Measurements from ENCODE around the gene S100A11.
"Not testable (repeated sequence)": the region's sequence is repeated elsewhere in the genome, so short reads cannot be mapped to it uniquely, and the experiment has no call there.

S100A11 gene

DNA sequence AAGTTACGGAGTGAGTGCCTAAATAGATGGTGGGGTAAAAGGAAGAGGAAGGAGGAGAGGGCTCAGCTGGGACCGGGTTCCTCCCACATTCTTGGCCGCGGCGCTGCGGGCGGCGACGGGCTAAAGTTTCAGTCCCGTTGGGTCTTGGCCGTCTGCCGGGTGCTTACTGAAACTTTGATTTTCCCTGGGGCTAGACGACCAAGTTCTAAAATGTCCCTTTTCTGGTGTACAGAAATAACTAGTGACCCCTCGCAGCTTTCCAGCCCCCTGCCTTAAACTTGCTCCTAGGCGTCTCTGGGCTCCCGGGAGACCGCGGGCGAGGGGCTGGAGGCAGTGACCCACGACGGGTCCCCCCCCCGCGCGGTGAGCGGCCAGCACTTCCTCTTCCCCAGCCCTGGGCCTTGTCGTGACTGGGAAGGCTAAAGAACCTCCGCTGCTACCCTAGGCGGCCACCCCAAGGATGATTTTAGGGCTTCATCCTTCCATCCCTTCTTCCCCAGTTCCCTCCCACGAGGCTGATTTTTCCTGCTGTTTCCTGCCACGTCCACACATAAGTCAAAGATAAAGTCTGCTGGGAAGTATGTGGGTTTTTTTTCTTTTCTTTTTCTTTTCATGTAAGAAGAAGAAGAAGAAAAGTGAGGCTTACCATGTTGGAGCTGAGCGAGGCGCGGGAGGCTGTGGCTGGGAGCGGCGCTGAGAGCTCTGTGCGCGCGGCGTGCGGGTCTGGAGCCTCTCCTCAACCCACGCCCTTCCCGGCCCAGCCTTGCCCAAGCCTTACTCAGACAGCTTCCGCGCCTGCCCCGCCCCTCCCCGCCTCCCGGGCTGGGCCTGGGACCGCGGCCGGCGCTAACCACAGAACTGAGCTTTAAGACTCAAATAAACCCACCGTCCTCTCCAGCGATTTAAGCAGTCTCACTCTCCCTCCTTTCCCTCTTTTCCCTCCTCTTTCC, at the start of gene S100A11:
S100A11 (minus strand) TSS at position 738 of the 950 bp plus-strand sequence; CDS start at position 649, 89 bp downstream.
- peak; percentile 73 for ATAC-seq (ENCODE audit: insufficient read depth, low read depth)
- Histone ChIP-seq H3K9ac (ENCODE audit: low read depth, low read length) (peak within 1 kb of the TSS; percentile 86), H3K79me2 (ENCODE audit: insufficient read depth, low read length) (peaks cover 38% of the 10 kb centered on the region), H3K27ac (ENCODE audit: low read length) (peak within 1 kb of the TSS; percentile 93), H3K36me3 (ENCODE audit: insufficient read depth, low read length) (peaks cover 26% of the 10 kb centered on the region), H3K4me3 (ENCODE audit: low read depth in 1 of 2, low read length in 2 of 2) (peak within 1 kb of the TSS; percentile 77 to 90), H3K27me3 (ENCODE audit: insufficient read depth, low read length, poor library complexity) (no peaks in the 10 kb centered on the region), H2AFZ (ENCODE audit: low read depth, low read length) (peak within 1 kb of the TSS; percentile 54), H3K9me3 (ENCODE audit: insufficient read depth, low read length, severe bottlenecking) (no peaks in the 10 kb centered on the region), H3K4me1 (ENCODE audit: insufficient read depth, low read length) (peaks cover 46% of the 10 kb centered on the region), H3K4me2 (ENCODE audit: insufficient read depth, low read length) (peak within 1 kb of the TSS; percentile 69), H4K20me1 (ENCODE audit: insufficient read depth, low read length) (no peaks in the 10 kb centered on the region)
- TF ChIP-seq, protein P1, sequence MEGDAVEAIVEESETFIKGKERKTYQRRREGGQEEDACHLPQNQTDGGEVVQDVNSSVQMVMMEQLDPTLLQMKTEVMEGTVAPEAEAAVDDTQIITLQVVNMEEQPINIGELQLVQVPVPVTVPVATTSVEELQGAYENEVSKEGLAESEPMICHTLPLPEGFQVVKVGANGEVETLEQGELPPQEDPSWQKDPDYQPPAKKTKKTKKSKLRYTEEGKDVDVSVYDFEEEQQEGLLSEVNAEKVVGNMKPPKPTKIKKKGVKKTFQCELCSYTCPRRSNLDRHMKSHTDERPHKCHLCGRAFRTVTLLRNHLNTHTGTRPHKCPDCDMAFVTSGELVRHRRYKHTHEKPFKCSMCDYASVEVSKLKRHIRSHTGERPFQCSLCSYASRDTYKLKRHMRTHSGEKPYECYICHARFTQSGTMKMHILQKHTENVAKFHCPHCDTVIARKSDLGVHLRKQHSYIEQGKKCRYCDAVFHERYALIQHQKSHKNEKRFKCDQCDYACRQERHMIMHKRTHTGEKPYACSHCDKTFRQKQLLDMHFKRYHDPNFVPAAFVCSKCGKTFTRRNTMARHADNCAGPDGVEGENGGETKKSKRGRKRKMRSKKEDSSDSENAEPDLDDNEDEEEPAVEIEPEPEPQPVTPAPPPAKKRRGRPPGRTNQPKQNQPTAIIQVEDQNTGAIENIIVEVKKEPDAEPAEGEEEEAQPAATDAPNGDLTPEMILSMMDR (IDR thresholded peaks at IDR 0.05; ENCODE audit: borderline replicate concordance, extremely low read depth, low read length, poor library complexity, severe bottlenecking): peak; percentile 6
- TF ChIP-seq EZH2 (IDR thresholded peaks at IDR 0.05; ENCODE audit: borderline replicate concordance, low read depth, low read length, severe bottlenecking): no peak
- DNase-seq: peak; percentile 88

DNA sequence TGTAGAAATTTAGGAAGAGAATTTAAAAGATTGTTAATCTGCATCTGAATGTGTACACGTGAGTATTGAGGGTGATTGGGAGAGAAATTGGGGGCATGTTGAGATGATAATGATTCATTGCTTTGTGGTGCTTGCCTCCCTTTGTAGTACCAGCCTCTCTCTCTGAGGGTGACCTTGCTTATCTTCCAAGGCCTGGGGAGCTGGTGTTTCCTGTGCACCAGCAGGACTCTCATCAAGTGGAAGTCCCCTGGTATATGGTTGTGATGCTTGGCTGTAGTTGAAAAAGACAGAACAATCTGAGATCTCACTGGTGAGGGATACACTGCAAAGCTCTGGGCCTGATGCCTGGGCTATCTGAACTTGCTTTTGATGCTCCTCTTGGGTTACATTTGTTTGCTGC, 48.0 kb upstream of the S100A11 start:
- no peak overlapping the region for H3K4me3 ChIP-seq (ENCODE audit: low read depth in 1 of 2, low read length in 2 of 2)
- TF ChIP-seq, protein P1 (IDR thresholded peaks at IDR 0.05; ENCODE audit: borderline replicate concordance, extremely low read depth, low read length, poor library complexity, severe bottlenecking): no peak
- no peak for TF ChIP-seq EZH2 (IDR thresholded peaks at IDR 0.05; ENCODE audit: borderline replicate concordance, low read depth, low read length, severe bottlenecking)
- peaks cover 18% of the 10 kb centered on the region for H3K27me3 ChIP-seq (ENCODE audit: insufficient read depth, low read length, poor library complexity)
- H3K36me3 ChIP-seq (ENCODE audit: insufficient read depth, low read length): no peaks in the 10 kb centered on the region
- H4K20me1 ChIP-seq (ENCODE audit: insufficient read depth, low read length): no peaks in the 10 kb centered on the region
- H3K27ac ChIP-seq (ENCODE audit: low read length): no peak overlapping the region
- H3K9ac ChIP-seq (ENCODE audit: low read depth, low read length): no peak overlapping the region
- H2AFZ ChIP-seq (ENCODE audit: low read depth, low read length): no peak overlapping the region
- H3K4me1 ChIP-seq (ENCODE audit: insufficient read depth, low read length): no peaks in the 10 kb centered on the region
- no peak for DNase-seq
- no peaks in the 10 kb centered on the region for H3K79me2 ChIP-seq (ENCODE audit: insufficient read depth, low read length)
- ATAC-seq (ENCODE audit: insufficient read depth, low read depth): no peak
- H3K9me3 ChIP-seq (ENCODE audit: insufficient read depth, low read length, severe bottlenecking): no peaks in the 10 kb centered on the region
- H3K4me2 ChIP-seq (ENCODE audit: insufficient read depth, low read length): no peak overlapping the region

DNA sequence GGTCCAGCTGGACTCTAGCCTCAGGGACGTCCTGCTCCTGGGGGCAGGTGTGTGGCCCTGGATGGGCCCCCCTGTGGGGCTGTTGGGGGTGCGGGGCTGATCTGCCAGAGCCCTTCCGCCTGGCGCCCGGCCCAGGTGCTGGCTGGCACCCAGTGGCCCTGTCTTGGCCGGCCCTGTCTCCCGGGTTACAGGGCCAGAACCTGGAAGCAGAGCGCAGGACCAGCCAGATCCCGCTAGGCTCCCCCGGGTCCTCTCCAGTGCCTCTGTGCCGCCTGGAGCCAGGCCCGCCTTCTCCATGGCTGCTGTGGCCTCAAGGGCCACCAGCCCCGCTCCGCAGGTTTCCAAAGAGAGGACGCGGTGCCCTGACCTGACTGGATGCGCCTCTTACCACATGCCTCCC, 44.2 kb upstream of the S100A11 start:
- not testable (repeated sequence) for H3K9me3 ChIP-seq (ENCODE audit: insufficient read depth, low read length, severe bottlenecking); DNase-seq; H2AFZ ChIP-seq (ENCODE audit: low read depth, low read length); H3K4me3 ChIP-seq (ENCODE audit: low read depth in 1 of 2, low read length in 2 of 2); H3K9ac ChIP-seq (ENCODE audit: low read depth, low read length); H3K4me2 ChIP-seq (ENCODE audit: insufficient read depth, low read length); H3K4me1 ChIP-seq (ENCODE audit: insufficient read depth, low read length); H3K27me3 ChIP-seq (ENCODE audit: insufficient read depth, low read length, poor library complexity); H3K79me2 ChIP-seq (ENCODE audit: insufficient read depth, low read length); H4K20me1 ChIP-seq (ENCODE audit: insufficient read depth, low read length); ATAC-seq (ENCODE audit: insufficient read depth, low read depth); H3K27ac ChIP-seq (ENCODE audit: low read length); H3K36me3 ChIP-seq (ENCODE audit: insufficient read depth, low read length)

DNA sequence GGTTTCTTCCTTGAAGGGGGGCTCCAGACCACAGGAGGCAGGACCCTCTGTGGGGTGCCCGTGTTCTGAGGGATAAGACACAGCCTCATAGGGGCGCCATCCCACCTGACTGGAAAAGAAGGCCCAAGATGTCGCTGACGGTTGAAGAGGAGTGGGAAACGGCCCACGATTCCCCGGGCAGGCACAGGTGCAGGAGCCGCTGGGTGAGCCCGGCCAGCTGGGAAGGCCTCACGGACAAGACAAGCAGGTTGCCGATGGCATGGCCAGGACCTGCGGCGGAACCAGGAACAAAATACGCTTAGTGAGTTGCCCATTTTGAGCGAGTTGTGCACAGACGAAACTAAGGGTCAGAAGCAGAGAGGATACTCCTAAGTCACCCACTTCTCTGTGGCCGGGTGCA, 43.7 kb upstream of the S100A11 start:
- not testable (repeated sequence) for H3K27ac ChIP-seq (ENCODE audit: low read length); H3K4me2 ChIP-seq (ENCODE audit: insufficient read depth, low read length); H3K9me3 ChIP-seq (ENCODE audit: insufficient read depth, low read length, severe bottlenecking); H3K4me3 ChIP-seq (ENCODE audit: low read depth in 1 of 2, low read length in 2 of 2); H3K79me2 ChIP-seq (ENCODE audit: insufficient read depth, low read length); H3K4me1 ChIP-seq (ENCODE audit: insufficient read depth, low read length); H2AFZ ChIP-seq (ENCODE audit: low read depth, low read length); H3K27me3 ChIP-seq (ENCODE audit: insufficient read depth, low read length, poor library complexity); H3K36me3 ChIP-seq (ENCODE audit: insufficient read depth, low read length); ATAC-seq (ENCODE audit: insufficient read depth, low read depth); DNase-seq; H4K20me1 ChIP-seq (ENCODE audit: insufficient read depth, low read length); H3K9ac ChIP-seq (ENCODE audit: low read depth, low read length)
